HG03196 (cell line): Measurements from ENCODE around the gene KLK15.

Source experiments
- ATAC-seq: cut with Tn5 transposase; IDR thresholded peaks from one replicate; pipeline ENCODE4 v1.9.1; 2021; ENCODE audit not compliant: unreplicated experiment

KLK15 gene

GRCh38 chr19:50777261-50777660, 56.1 kb downstream of the KLK15 start:
- no peak for ATAC-seq

- ATAC-seq = no peak
Measured at GRCh38 chr19:50776131-50776530, 57.2 kb downstream of the KLK15 start.
